Activated CD8-positive, alpha-beta memory T cell treated with anti-CD3 and anti-CD28 coated beads for 4 hours (primary cell): Measurements from ENCODE around the gene MED29.

Source experiments
- DNase-seq, 2 donors: peaks; one replicate each; pipeline ENCODE4 v3.0.0-alpha.2; 2020; ENCODE audit warnings: low read depth in 2 of 2

MED29 gene

DNA sequence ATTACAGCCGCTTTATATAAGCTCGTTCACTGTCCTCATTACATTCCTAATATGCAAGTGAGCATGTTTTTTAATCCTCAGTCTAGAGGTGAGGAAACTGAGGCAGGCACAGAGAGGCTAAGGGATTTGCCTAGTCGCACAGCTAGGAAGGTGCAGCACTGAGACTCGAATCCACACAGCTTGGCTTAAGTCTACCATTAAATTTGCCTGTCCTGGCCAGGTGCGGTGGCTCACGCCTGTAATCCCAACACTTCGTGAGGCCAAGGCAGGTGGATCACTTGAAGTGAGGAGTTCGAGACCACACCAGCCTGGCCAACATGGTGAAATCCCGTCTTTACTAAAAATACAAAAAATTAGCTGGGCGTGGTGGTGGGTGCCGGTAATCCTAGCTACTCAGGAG lies 36.5 kb downstream of the MED29 start:
- DNase-seq: no peak

GRCh38 chr19:39428283-39429112 lies 37.3 kb downstream of the MED29 start:
- no peak for DNase-seq

DNA sequence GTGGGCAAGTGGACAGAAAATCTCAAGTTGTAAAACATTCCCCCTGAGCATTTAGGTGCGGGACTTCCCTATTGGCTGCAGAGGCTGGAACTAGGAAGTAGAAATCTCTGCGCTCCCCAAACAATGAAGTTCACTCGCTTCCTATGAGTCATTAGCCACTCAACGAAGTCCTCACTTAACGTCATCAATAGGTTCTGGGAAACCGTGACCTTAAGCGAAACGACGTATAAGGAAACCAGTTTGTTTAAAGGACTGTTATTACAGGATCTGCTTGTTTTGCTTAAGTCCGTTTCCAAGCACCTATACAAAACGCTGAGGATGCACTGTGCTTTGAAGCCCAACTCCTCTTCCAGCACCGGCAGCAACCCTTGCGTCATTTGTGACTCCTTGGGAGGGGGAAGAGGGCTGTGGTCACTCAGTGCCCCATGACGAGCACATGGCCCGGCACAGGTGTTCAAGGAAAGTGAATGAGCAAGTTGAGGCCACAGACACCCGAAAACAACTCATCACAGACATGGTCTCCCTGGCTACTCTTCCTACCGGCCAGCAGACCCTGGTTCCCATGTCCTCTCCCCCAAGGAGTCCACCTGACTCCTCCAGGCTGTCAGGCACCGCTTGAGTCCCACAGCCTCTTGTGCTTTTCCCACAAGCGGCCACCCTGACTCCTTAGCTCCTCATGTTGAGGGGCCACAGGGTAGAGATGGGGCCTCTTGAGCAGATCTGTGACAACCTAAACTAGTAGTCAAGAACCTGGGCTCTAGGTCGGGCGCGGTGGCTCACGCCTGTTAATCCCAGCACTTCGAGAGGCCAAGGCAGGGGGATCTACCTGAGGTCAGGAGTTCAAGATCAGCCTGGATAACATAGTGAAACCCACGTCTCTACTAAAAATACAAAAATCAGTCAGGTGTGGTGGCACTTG lies 39.8 kb downstream of the MED29 start:
- no peak for DNase-seq

- DNase-seq: no peak
These were observed 41.5 kb downstream of the MED29 start for GRCh38 chr19:39432677-39433025.

- no peak for DNase-seq
These were observed 42.4 kb downstream of the MED29 start for GRCh38 chr19:39433480-39434079.

GRCh38 chr19:39434123-39435076 lies 43.2 kb downstream of the MED29 start:
- no peak for DNase-seq

DNA sequence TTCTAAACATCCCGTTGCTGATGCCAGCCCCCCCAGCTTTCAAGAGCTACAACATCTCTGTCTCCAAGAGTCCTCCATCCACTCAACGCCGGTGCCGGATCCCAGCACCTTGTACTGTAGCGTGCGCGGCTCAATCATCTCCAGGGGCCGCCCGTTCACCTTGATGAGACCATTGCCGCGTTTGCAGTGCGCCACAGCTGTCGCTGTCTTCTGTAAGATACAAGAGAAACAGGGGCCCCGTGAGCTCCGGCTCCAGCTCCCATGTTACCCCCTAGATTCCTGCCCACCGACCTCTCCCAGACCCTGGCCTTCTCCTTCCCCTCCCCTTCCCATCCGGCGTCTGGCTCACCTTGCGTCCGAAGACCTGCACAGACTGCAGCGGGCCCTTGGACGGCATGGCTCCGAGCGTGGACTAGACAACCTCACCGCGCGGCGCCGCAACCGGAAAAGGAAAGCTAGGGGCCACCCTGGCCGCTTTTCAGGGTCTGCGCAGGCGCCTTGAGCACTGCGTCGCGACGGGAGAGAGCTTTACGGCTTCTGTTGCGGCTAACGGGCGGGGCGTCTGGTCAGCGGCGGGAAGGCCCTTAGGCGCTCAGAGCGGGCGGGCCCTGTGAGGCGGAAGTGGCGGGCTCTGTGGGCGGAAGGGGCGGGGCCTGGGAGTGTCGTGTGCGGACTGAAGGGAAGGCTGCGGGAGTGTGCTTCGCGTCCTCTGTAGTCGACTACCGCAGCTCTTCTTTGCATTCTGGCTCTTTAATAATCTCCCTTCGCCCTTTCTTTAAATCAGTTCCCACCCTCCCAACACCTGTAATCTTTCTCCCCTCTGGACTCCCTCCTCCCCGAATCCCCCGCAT lies 44.5 kb downstream of the MED29 start, which contains the start of gene RPS16:
TSS of gene RPS16 (minus strand) at position 451 of the 851 bp plus-strand sequence. CDS start at position 397, 54 bp downstream.
- DNase-seq: peak; percentile 99 to 100

GRCh38 chr19:39436350-39436716 lies 45.2 kb downstream of the MED29 start:
- no peak for DNase-seq

DNA sequence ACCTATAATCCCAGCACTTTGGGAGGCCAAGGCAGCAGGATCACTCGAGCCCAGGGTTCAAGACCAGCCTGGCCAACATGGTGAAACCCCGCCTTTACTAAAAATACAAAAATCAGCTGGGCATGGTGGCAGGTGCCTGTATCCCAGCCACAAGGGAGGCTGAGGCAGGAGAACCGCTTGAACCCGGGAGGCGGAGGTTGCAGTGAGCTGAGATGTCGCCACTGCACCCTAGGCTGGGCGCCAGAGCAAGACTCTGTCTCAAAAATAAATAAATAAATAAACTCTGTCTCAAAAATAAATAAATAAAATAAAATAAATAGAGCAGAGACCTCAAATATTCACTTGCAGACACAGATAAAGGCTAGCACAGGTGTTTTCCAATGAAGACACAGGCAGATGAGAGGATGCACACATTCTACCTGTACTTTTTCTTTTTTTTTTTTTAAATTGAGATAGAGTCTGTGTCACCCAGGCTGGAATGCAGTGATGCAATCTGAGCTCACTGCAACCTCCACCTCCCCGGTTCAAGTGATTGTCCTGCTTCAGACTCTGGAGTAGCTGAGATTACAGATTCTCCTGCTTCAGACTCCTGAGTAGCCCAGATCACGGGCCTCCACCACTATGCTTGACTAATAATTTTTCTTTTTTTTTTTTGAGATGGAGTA lies 47.2 kb downstream of the MED29 start:
- DNase-seq: no peak

- DNase-seq: no peak
These were observed 53.5 kb downstream of the MED29 start for GRCh38 chr19:39444598-39445195.

DNA sequence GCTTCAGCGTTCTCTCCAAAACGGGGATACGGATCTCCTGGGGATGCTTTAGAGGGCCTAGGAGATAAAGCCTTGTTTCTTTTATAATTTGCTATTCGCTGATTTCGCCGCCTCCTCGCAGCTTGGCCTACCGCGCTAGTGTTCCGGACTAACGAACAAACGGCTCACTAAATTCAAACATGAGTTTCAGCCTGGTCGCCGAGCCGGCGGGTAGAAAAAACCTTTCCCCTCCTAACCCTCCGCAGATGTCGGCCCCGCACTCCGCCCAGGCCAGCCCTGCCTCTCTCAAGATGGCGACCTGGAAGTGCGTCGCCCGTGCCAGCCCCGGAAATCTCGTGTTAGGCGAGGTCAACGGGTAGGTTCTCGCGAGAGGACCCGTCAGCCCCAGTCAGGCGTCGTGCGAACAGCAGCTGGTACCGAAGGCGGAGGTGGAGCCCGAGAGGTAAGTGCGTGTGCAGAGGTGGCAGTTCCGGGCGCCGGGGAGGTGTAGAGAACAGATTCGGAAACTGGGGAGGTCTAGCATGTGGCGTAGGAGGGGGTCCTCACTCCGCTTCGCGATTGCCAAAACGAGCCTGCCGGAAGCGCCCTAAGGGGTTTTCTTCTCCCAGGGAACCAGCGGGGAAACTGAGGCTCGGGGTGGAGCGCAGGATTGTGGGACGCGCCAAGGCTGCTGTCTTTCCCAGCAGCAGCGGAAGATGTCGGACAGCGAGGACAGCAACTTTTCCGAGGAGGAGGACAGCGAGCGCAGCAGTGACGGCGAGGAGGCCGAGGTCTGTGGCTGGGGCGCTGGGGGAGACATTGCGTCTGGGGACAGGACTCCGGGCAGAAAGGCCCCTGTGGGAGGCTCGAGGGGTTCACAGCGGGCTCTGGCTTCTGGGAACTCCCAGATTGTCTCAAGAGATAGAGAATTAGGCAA lies 54.3 kb downstream of the MED29 start, which contains the start of gene SUPT5H:
TSS of gene SUPT5H (plus strand) at position 387 of the 916 bp plus-strand sequence. CDS start at position 696, 309 bp downstream.
- DNase-seq: peak; percentile 94 to 96

GRCh38 chr19:39446365-39447084 lies 55.3 kb downstream of the MED29 start:
- DNase-seq: no peak

- DNase-seq: no peak
These were observed 57.1 kb downstream of the MED29 start for GRCh38 chr19:39448271-39448670.

DNA sequence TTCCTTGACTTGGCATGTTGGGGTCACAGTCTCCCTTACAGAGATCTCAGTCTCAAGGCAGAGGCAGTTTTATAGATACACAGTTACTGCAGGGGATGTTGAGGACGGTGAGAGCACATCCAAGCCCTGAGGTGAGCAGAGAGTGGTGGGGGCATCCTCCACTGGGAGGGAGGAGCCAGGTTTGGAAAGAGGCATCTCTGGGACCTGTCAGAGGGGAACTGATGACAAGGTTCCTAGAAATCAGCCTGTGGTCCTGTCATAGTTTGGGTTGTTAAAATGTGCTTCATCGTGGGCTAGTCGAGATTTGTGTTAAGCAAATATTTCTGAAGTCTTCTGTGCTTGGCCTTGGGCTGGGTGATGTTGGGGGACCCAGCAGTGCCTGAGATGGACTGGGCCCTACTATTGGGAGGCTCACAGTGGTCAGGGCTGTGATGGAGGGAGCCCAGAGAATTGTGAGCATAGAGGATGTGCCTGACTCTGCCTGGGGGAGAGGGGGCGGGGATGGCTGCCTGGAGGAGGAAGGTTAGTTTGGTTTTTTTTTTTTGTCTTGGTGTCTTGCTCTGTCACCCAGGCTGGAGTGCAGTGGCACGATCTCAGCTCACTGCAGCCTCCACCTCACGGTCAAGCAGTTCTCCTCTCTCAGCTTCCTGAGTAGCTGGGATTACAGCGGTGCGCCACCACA lies 58.1 kb downstream of the MED29 start:
- no peak for DNase-seq
